ENCODE data around the gene SEL1L3.
A peak's percentile ranks its signal among the peaks of the same experiment; 100 is the strongest.

The SEL1L3 gene

GRCh38 chr4:25713812-25714211 is 149.0 kb downstream of the SEL1L3 start:
- TF ChIP-seq CTCF (IDR thresholded peaks at IDR 0.05) (no peak), ZFX (IDR thresholded peaks at IDR 0.05; ENCODE audit: borderline replicate concordance) (no peak)
- H3K27ac ChIP-seq, result no peak overlapping the region

- TF ChIP-seq CTCF (IDR thresholded peaks at IDR 0.05) (no peak), ZFX (IDR thresholded peaks at IDR 0.05; ENCODE audit: borderline replicate concordance) (no peak)
- H3K27ac ChIP-seq, result no peak overlapping the region
Observed at GRCh38 chr4:25712611-25713010, 150.2 kb downstream of the SEL1L3 start.

- no peak for TF ChIP-seq CTCF (IDR thresholded peaks at IDR 0.05)
- TF ChIP-seq ZFX (IDR thresholded peaks at IDR 0.05; ENCODE audit: borderline replicate concordance), result no peak
- H3K27ac ChIP-seq, result no peak overlapping the region
Observed at GRCh38 chr4:25710637-25711036, 152.2 kb downstream of the SEL1L3 start.

GRCh38 chr4:25704516-25704915 is 158.3 kb downstream of the SEL1L3 start:
- TF ChIP-seq ZFX (IDR thresholded peaks at IDR 0.05; ENCODE audit: borderline replicate concordance) (no peak), CTCF (IDR thresholded peaks at IDR 0.05) (no peak)
- no peak overlapping the region for H3K27ac ChIP-seq

- no peak for TF ChIP-seq CTCF (IDR thresholded peaks at IDR 0.05)
- TF ChIP-seq ZFX (IDR thresholded peaks at IDR 0.05; ENCODE audit: borderline replicate concordance), result no peak
- no peak overlapping the region for H3K27ac ChIP-seq
Observed at GRCh38 chr4:25703731-25704388, 158.9 kb downstream of the SEL1L3 start.

GRCh38 chr4:25702848-25703247 is 159.9 kb downstream of the SEL1L3 start:
- H3K27ac ChIP-seq, result peak overlapping the region; percentile 20; the same call in 1 of the 2 replicates
- TF ChIP-seq ZFX (IDR thresholded peaks at IDR 0.05; ENCODE audit: borderline replicate concordance) (no peak), CTCF (IDR thresholded peaks at IDR 0.05) (no peak)

GRCh38 chr4:25700661-25701060 is 162.1 kb downstream of the SEL1L3 start:
- TF ChIP-seq CTCF (IDR thresholded peaks at IDR 0.05) (no peak), ZFX (IDR thresholded peaks at IDR 0.05; ENCODE audit: borderline replicate concordance) (no peak)
- no peak overlapping the region for H3K27ac ChIP-seq
